ENCODE measurements around the gene STARD4.
A peak's percentile ranks its signal among the peaks of the same experiment; 100 is the strongest.

Gene STARD4

DNA sequence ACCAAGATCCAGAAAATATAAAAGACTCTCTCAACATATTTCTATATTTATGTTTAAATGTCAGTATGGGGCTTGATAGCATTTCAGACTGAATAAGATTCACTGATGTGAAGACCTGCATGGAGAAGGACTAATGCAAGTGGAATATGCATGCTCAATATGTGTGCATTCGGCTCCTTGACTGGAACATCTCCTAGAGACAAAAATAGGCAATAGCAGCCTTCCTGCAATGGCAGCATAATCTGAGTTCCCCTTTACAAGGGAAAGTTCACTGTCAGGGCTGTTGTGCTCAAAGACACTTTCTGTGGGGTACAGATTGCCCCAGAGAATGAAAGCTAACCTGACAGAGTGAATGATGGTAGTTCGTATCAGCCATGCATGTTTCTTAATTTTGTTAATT is 42.4 kb downstream of the STARD4 start:
- in situ Hi-C loops (cut with MboI; ENCODE audit: low pct_unique_long_range_greater_than_20kb, low sequenced_read_pairs, unreplicated experiment), result loop anchor here (25.0 kb wide), 1 partner anchor 308 kb away; no protein-coding TSS in a partner anchor

DNA sequence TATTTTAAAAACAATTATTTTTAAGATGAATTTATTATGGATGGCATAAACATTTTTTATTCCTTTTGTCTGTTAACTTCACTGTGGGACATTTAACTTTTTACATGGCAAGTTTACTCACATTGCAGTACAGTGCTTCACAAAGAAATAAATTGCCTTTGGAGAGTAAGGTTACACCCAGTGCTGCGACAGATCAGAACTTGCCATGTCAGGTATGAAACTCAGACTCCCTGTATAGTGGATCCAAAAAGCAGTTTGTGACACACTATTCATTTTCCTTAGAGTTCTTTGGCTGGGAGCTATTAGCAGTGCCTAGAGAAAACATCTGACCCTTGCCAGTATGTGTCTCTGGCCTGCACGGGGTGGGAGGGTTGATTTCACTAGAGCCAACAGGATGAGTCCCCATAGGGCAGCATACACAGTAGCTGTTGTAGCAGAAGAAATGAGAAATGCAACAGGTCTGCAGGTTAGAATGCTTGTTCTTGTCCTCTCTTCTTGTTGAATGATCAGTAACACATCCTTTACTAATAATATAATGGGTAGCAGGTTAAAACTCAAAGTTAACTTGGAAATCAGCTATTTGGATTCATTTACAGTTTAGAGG is 42.9 kb downstream of the STARD4 start:
- no peak for DNase-seq (ENCODE audit: low spot score)
- TF ChIP-seq, protein P1, sequence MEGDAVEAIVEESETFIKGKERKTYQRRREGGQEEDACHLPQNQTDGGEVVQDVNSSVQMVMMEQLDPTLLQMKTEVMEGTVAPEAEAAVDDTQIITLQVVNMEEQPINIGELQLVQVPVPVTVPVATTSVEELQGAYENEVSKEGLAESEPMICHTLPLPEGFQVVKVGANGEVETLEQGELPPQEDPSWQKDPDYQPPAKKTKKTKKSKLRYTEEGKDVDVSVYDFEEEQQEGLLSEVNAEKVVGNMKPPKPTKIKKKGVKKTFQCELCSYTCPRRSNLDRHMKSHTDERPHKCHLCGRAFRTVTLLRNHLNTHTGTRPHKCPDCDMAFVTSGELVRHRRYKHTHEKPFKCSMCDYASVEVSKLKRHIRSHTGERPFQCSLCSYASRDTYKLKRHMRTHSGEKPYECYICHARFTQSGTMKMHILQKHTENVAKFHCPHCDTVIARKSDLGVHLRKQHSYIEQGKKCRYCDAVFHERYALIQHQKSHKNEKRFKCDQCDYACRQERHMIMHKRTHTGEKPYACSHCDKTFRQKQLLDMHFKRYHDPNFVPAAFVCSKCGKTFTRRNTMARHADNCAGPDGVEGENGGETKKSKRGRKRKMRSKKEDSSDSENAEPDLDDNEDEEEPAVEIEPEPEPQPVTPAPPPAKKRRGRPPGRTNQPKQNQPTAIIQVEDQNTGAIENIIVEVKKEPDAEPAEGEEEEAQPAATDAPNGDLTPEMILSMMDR (IDR thresholded peaks at IDR 0.05; ENCODE audit: extremely low read depth, insufficient read depth, missing control alignments), result no peak
- in situ Hi-C loops (cut with MboI; ENCODE audit: low pct_unique_long_range_greater_than_20kb, low sequenced_read_pairs, unreplicated experiment), result loop anchor here (25.0 kb wide), 1 partner anchor 307 kb away; no protein-coding TSS in a partner anchor

More for the DNA sequence above, 42.4 kb downstream of the STARD4 start:
- DNase-seq (ENCODE audit: low spot score), result no peak
- TF ChIP-seq, protein P1 (IDR thresholded peaks at IDR 0.05; ENCODE audit: extremely low read depth, insufficient read depth, missing control alignments), result no peak

DNA sequence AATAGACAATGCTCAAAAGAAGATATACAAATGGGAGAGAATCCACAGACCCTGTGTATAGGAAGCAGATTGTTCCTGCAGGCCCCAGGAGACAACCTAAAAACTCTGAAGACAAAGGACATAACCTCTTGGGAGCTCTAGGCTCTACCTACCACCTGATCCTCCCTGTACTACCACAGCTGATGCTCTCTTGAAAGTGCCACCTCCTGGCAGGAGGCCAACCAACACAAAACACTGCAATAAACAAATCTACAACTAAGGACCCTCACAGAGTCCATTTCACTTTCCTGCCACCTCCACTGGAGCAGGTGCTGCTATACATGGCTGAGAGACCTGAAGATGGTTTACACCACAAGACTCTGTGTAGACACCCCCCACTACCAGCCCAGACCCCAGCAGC is 49.0 kb downstream of the STARD4 start:
- TF ChIP-seq, protein P1 (IDR thresholded peaks at IDR 0.05; ENCODE audit: extremely low read depth, insufficient read depth, missing control alignments), result no peak
- DNase-seq (ENCODE audit: low spot score), result no peak
- in situ Hi-C loops (cut with MboI; ENCODE audit: low pct_unique_long_range_greater_than_20kb, low sequenced_read_pairs, unreplicated experiment), result loop anchor here (25.0 kb wide), 1 partner anchor 301 kb away; no protein-coding TSS in a partner anchor

DNA sequence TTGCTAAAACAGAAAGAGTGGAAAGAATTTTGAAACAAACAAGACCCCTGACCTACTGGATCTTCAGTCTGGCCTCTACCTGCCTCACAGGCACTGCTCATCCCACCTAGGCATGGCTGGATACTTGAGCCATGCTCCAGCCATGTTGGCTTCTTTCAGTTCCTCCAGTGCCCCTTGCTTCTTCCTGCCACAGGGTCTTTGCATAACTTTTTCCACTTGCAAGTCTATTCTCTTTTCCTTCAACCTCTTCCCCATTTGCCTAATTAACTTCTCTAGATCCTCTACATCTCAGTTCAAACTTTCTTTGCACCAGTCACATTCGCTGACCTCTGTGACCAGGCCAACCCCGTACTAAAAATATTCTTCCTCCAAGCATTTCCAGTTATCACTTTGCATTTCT is 50.4 kb downstream of the STARD4 start:
- in situ Hi-C loops (cut with MboI; ENCODE audit: low pct_unique_long_range_greater_than_20kb, low sequenced_read_pairs, unreplicated experiment), result loop anchor here (25.0 kb wide), 1 partner anchor 300 kb away; no protein-coding TSS in a partner anchor
- TF ChIP-seq, protein P1 (IDR thresholded peaks at IDR 0.05; ENCODE audit: extremely low read depth, insufficient read depth, missing control alignments), result no peak

DNA sequence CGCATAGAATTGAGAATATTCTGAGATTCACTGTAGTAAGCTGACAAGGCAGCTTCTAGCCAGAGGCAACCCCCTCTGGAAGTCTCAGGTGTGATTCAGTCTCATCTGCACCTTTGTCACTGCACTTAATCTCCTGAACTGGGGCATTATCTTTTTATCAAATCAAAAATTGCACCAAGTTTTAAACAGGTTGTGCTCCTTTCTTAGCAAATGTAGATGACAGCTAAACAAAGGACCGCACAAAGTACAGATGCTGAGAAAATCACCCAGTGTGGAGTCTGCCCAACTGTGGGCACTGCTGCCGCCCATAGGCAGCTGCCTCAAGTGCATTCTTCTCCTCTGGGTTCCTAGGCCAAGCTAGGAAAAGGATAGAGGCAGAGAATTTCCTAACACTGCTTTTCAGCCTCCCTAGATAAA is 51.1 kb downstream of the STARD4 start:
- in situ Hi-C loops (cut with MboI; ENCODE audit: low pct_unique_long_range_greater_than_20kb, low sequenced_read_pairs, unreplicated experiment), result loop anchor here (25.0 kb wide), 1 partner anchor 299 kb away; no protein-coding TSS in a partner anchor
- peak; percentile 14 for DNase-seq (ENCODE audit: low spot score)
- TF ChIP-seq, protein P1 (IDR thresholded peaks at IDR 0.05; ENCODE audit: extremely low read depth, insufficient read depth, missing control alignments), result peak; percentile 58

More for the DNA sequence above, 50.4 kb downstream of the STARD4 start:
- DNase-seq (ENCODE audit: low spot score), result no peak

DNA sequence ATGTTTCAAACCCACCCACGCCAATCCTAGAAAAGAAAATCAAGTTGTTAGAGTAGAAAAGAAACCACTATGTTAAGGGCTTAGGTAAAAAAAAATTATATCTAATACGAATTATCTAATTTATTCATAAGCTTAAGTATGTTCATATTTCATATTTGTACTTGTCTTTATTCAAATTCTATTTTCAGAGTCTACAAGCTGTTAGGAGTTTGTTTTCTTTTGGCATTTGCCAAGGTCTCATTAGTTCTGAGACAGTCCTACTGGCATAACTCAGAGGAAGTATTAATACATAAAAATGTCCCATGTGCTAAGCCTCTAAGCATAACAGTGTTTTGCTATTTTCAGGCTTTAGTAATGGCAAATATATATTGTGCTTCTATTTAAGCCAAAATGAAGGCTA is 57.6 kb downstream of the STARD4 start:
- TF ChIP-seq, protein P1 (IDR thresholded peaks at IDR 0.05; ENCODE audit: extremely low read depth, insufficient read depth, missing control alignments), result no peak
- in situ Hi-C loops (cut with MboI; ENCODE audit: low pct_unique_long_range_greater_than_20kb, low sequenced_read_pairs, unreplicated experiment), result loop anchor here (25.0 kb wide), 1 partner anchor 292 kb away; no protein-coding TSS in a partner anchor
- DNase-seq (ENCODE audit: low spot score), result no peak
